Prostate gland (tissue), 2 donors: ENCODE results near the gene PICALM. TPM values are rescaled to one million over a fixed set of nuclear protein-coding genes. Genes with fewer than 3 reads are reported as not detected.

Experiments used
- DNase-seq: peaks from one replicate; pipeline ENCODE4 v3.0.0-alpha.2; 2019; ENCODE audit warnings: low spot score
- H3K27ac ChIP-seq, 2 donors: fragments of 200-600 bp; sonication (generic); 2 replicates each; pipeline ENCODE4 v1.5.1; 2017 to 2019
- H3K27me3 ChIP-seq: fragments of 200-600 bp; sonication (generic); replicated peaks from 2 replicates; pipeline ENCODE4 v1.5.1; 2019; ENCODE audit not compliant: insufficient read depth
- H3K36me3 ChIP-seq, 2 donors: fragments of 200-600 bp; sonication (generic); 1 replicate in 1 of 2; 2 replicates in 1 of 2; pipeline versions ENCODE4 v1.5.1 to v1.8.1; 2017 to 2019
- H3K4me1 ChIP-seq: fragments of 200-600 bp; sonication (generic); replicated peaks from 2 replicates; pipeline ENCODE4 v1.5.1; 2019
- H3K4me3 ChIP-seq, 2 donors: fragments of 200-600 bp; sonication (generic); 2 replicates each; pipeline ENCODE4 v1.5.1; 2017 to 2019
- H3K9me3 ChIP-seq: fragments of 200-600 bp; sonication (generic); 2 replicates; pipeline ENCODE4 v1.5.1; 2017
- POLR2A ChIP-seq: fragments of 450-650 bp; IDR thresholded peaks from one replicate; pipeline ENCODE4 v1.6.1; 2016; ENCODE audit warnings: antibody characterized with exemption, mild to moderate bottlenecking
- POLR2AphosphoS5 ChIP-seq: sonication (generic); formaldehyde crosslinking; IDR thresholded peaks from one replicate; pipeline ENCODE4 v1.6.1; 2017; ENCODE audit warnings: antibody characterized with exemption
- WGBS: methylation state at CpG from one replicate; pipeline ENCODE4 v1.1.5; 2018; 5-methylcytosine and 5-hydroxymethylcytosine counted together
- intact Hi-C: fragments of 100-400 bp; cut with DNase I; formaldehyde crosslinking; loops from one replicate; pipeline ENCODE4 v1.14.2; 2022
- total RNA-seq, 2 donors: library from RNA; depleted of rRNA; stranded (reverse); fragments of >200 nt; gene quantifications; one replicate each; pipeline ENCODE4 v1.1.0, GENCODE V29; 2016
- TF ChIP-seq, protein P1 (sequence below), 4 experiments: fragments of 200-600 bp in 2 of 4; fragments of 450-650 bp in 2 of 4; sonication (generic) in 2 of 4; IDR thresholded peaks; 1 replicate in 3 of 4; 2 replicates in 1 of 4; pipeline ENCODE4 v1.5.1; 2016 to 2019; ENCODE audit warnings: antibody characterized with exemption in 4 of 4, mild to moderate bottlenecking in 2 of 4, moderate library complexity in 2 of 4

Gene PICALM
- total RNA-seq, 2 donors from 2014 or later: 144 to 206 TPM

DNA sequence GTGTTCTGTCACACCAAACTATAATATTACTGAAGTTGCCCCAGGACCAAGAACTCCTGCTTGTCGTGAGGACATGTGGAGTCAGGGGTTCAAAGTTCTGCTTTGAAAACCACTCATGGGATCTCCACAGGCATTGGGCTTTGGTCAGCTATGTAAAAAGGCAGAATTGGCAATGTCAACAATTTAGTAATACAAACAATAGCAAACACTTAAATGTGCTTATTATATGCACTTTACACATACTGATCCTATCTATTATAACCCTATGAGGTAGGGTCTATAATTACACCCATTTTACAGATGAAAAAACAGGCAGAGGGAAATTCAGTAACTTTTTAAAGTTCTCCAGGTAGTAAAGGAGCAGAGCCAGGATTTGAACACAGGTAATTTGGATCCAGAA, 119.1 kb downstream of the PICALM start:
- TF ChIP-seq POLR2AphosphoS5 (no peak), POLR2A (no peak)
- Histone ChIP-seq H3K4me1 (no peaks in the 10 kb centered on the region), H3K36me3 (no peaks in the 10 kb centered on the region), H3K27ac (no peak overlapping the region), H3K9me3 (no peaks in the 10 kb centered on the region), H3K27me3 (no peaks in the 10 kb centered on the region), H3K4me3 (no peak overlapping the region)
- WGBS: 93% methylated on average over 1 of the region's 1 CpG
- DNase-seq: no peak
- intact Hi-C loops: loop anchor here (5.0 to 10.0 kb wide), 4 partner anchors 95 to 345 kb away; partner anchors contain the start of genes CCDC83 and PICALM

DNA sequence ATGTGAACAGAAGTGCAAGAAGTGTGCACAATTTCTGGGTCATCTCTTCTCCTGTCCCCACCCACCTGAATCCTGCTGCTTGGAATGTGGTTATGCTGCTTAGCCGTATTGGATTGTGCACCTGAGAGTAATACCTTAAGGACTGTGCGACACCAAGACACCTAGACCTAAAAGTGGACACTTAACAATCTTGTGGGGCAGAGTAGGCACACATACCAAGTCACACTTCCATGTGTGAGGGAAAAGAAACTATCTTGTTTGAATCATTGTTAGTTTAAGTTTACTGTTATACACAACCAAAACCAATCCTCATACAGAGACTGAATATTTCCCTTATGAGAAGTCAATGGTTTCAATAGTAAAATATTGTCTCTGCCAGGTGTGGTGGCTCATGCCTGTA, 120.0 kb downstream of the PICALM start:
- intact Hi-C loops: loop anchor here (5.0 to 10.0 kb wide), 4 partner anchors 94 to 346 kb away; partner anchors contain the start of genes CCDC83 and PICALM
- H3K36me3 ChIP-seq: no peaks in the 10 kb centered on the region

DNA sequence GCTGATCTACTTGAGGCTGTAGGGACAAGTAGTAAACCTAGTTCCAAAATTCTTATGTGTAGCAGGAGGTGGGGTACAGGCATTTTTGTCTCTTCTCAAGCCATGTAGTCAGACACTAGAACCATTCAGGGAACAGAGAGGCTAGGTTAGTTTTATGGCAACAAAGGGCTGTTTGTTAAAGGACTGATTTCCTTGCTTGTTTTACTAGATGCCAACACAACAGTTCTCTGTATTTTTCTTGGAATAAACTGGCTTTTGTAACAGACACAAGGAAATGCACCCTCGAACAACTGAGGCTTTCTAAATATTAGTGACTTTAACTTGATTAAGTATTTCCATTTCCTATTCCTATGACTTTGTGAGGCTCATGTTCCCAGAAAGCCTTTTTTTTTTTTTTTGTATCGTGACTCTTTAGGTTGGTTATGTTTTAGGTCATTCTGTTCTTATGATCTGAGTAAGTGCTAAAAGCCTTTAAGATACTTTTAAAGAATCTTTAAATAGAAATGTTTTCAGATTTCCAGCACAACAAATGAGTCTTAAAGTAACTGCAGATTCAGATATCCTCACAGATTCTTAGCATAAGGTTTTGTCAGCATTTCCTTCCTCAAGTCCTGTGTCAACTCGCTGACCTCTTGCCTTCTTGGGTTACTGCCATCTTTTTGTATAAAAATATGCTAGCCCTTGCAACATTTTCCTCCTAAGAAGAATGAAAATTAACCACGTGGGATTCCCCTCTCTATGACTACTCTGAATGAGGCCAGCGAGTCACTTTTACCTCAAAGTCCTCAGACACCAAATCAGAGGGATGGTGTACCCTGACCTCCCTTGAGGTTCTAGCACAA, 121.2 kb downstream of the PICALM start:
- DNase-seq: no peak
- intact Hi-C loops: loop anchor here (5.0 to 10.0 kb wide), 4 partner anchors 93 to 347 kb away; partner anchors contain the start of genes CCDC83 and PICALM
- Histone ChIP-seq H3K27me3 (no peaks in the 10 kb centered on the region), H3K27ac (no peak overlapping the region), H3K36me3 (no peaks in the 10 kb centered on the region), H3K4me3 (no peak overlapping the region), H3K4me1 (no peaks in the 10 kb centered on the region), H3K9me3 (no peaks in the 10 kb centered on the region)
- WGBS: 28% methylated on average over 5 of the region's 5 CpGs
- TF ChIP-seq, protein P1, sequence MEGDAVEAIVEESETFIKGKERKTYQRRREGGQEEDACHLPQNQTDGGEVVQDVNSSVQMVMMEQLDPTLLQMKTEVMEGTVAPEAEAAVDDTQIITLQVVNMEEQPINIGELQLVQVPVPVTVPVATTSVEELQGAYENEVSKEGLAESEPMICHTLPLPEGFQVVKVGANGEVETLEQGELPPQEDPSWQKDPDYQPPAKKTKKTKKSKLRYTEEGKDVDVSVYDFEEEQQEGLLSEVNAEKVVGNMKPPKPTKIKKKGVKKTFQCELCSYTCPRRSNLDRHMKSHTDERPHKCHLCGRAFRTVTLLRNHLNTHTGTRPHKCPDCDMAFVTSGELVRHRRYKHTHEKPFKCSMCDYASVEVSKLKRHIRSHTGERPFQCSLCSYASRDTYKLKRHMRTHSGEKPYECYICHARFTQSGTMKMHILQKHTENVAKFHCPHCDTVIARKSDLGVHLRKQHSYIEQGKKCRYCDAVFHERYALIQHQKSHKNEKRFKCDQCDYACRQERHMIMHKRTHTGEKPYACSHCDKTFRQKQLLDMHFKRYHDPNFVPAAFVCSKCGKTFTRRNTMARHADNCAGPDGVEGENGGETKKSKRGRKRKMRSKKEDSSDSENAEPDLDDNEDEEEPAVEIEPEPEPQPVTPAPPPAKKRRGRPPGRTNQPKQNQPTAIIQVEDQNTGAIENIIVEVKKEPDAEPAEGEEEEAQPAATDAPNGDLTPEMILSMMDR (IDR thresholded peaks at IDR 0.05): no peak
- no peak for TF ChIP-seq POLR2A
- no peak for TF ChIP-seq POLR2AphosphoS5

More for the DNA sequence above, 120.0 kb downstream of the PICALM start:
- Histone ChIP-seq H3K27ac (no peak overlapping the region), H3K9me3 (no peaks in the 10 kb centered on the region), H3K4me1 (no peaks in the 10 kb centered on the region), H3K4me3 (no peak overlapping the region), H3K27me3 (no peaks in the 10 kb centered on the region)
- no peak for DNase-seq
- WGBS: 66% methylated on average over 2 of the region's 2 CpGs
- TF ChIP-seq POLR2AphosphoS5 (no peak), POLR2A (no peak)
- TF ChIP-seq, protein P1 (IDR thresholded peaks at IDR 0.05): no peak

DNA sequence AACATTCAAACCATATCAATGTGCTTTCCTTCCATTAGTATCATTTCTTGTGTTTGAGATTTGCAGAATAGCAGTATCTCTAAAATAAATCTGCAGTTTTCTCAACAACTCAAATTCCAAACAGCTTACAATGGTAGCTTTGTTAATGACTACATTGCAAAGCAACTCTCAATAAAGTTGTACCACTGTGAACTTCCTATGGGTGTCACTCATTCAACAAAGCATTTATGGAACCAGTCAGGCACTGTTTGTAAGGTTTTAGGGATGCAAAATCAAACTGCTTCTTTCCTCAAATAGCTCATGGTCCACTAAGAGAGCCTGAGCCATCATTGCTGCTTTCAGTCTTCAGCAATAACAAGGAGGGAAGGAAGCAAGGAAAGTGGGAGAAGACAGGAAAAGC, 122.7 kb downstream of the PICALM start:
- H3K27ac ChIP-seq: no peak overlapping the region
- DNase-seq: no peak
- TF ChIP-seq, protein P1 (IDR thresholded peaks at IDR 0.05): no peak
- TF ChIP-seq POLR2AphosphoS5 (no peak), POLR2A (no peak)
- no peaks in the 10 kb centered on the region for H3K27me3 ChIP-seq
- H3K36me3 ChIP-seq: no peaks in the 10 kb centered on the region
- no peak overlapping the region for H3K4me3 ChIP-seq
- H3K4me1 ChIP-seq: no peaks in the 10 kb centered on the region
- no peaks in the 10 kb centered on the region for H3K9me3 ChIP-seq
- intact Hi-C loops: loop anchor here (5.0 to 10.0 kb wide), 4 partner anchors 91 to 349 kb away; partner anchors contain the start of genes CCDC83 and PICALM

DNA sequence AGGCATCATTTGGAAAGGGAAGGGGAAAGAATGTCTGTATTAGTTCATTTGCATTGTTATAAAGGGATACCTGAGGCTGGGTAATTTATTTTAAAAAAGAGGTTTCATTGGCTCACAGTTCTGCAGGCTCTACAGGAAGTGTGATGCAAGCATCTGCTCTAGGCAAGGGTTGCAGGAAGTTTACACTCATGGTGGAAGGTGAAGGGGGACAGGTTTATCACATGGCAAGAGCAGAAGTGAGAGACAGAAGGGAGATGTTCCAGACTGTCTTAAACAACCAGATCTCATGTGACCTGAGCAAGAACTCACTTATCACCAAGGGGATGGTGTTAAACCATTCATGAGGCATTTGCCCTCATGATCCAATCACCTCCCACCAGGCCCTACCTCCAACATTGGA, 123.1 kb downstream of the PICALM start:
- H3K4me3 ChIP-seq: no peak overlapping the region
- no peaks in the 10 kb centered on the region for H3K36me3 ChIP-seq
- intact Hi-C loops: loop anchor here (5.0 to 10.0 kb wide), 4 partner anchors 91 to 349 kb away; partner anchors contain the start of genes CCDC83 and PICALM
- TF ChIP-seq POLR2AphosphoS5 (no peak), POLR2A (no peak)
- TF ChIP-seq, protein P1 (IDR thresholded peaks at IDR 0.05): no peak
- H3K4me1 ChIP-seq: no peaks in the 10 kb centered on the region
- no peaks in the 10 kb centered on the region for H3K27me3 ChIP-seq
- DNase-seq: no peak
- no peak overlapping the region for H3K27ac ChIP-seq
- H3K9me3 ChIP-seq: no peaks in the 10 kb centered on the region
